ENCODE results near the gene GAK. TPM values are rescaled to one million over a fixed set of nuclear protein-coding genes. Genes with fewer than 3 reads are reported as not detected.

GAK gene
- total RNA-seq, 4 donors from 2014 or later = 230 to 882 (median 305) TPM

GRCh38 chr4:825063-825970 lies 106.8 kb downstream of the GAK start:
- in situ Hi-C loops (cut with MboI; ENCODE audit: low pct_ligation_motif_present in 1 of 4, low pct_unique_long_range_greater_than_20kb in 1 of 4, low sequenced_read_pairs in 3 of 4) = no loop called here
- no peaks in the 10 kb centered on the region for H3K9me3 ChIP-seq
- peaks cover 89% of the 10 kb centered on the region for H3K27me3 ChIP-seq
- intact Hi-C loops (cut with DNase I; ENCODE audit: low total_unique reads) = no loop called here
- no peaks in the 10 kb centered on the region for H3K36me3 ChIP-seq
- H3K4me3 ChIP-seq = peak overlapping the region in 3 of 4 donors; percentile 35 to 59 (median 39)
- H3K4me1 ChIP-seq = peaks cover 4 to 19% (median 16%) of the 10 kb centered on the region in 4 donors
- no peak overlapping the region for H3K27ac ChIP-seq
- TF ChIP-seq POLR2AphosphoS5 (IDR thresholded peaks at IDR 0.05) = no peak
- no peak for TF ChIP-seq EP300 (IDR thresholded peaks at IDR 0.05; ENCODE audit: low read depth)
- no peak for TF ChIP-seq CTCF (IDR thresholded peaks at IDR 0.05)
- 11% methylated on average over 52 of the region's 94 CpGs; no CpG with 5 or more reads in 1 of the 2 donors for WGBS, 2 donors (ENCODE audit: low coverage in 1 of 2)
- peak; percentile 9 for DNase-seq

- intact Hi-C loops (cut with DNase I; ENCODE audit: low total_unique reads) (no loop called here), in situ Hi-C loops (cut with MboI; ENCODE audit: low pct_ligation_motif_present in 1 of 4, low pct_unique_long_range_greater_than_20kb in 1 of 4, low sequenced_read_pairs in 3 of 4) (no loop called here)
- no peaks in the 10 kb centered on the region for H3K9me3 ChIP-seq
- H3K4me3 ChIP-seq = no peak overlapping the region
- TF ChIP-seq CTCF (IDR thresholded peaks at IDR 0.05) (no peak), POLR2A (IDR thresholded peaks at IDR 0.05) (no peak), POLR2AphosphoS5 (IDR thresholded peaks at IDR 0.05) (no peak), EP300 (IDR thresholded peaks at IDR 0.05; ENCODE audit: low read depth) (no peak)
- peaks cover 88% of the 10 kb centered on the region for H3K27me3 ChIP-seq
- no peak for DNase-seq
- H3K36me3 ChIP-seq = no peaks in the 10 kb centered on the region
- 53% methylated on average over 13 of the region's 23 CpGs; no CpG with 5 or more reads in 1 of the 2 donors for WGBS, 2 donors (ENCODE audit: low coverage in 1 of 2)
- peaks cover 4 to 19% (median 16%) of the 10 kb centered on the region in 4 donors for H3K4me1 ChIP-seq
- H3K27ac ChIP-seq = no peak overlapping the region
Observed at GRCh38 chr4:824461-825062, 107.6 kb downstream of the GAK start.

DNA sequence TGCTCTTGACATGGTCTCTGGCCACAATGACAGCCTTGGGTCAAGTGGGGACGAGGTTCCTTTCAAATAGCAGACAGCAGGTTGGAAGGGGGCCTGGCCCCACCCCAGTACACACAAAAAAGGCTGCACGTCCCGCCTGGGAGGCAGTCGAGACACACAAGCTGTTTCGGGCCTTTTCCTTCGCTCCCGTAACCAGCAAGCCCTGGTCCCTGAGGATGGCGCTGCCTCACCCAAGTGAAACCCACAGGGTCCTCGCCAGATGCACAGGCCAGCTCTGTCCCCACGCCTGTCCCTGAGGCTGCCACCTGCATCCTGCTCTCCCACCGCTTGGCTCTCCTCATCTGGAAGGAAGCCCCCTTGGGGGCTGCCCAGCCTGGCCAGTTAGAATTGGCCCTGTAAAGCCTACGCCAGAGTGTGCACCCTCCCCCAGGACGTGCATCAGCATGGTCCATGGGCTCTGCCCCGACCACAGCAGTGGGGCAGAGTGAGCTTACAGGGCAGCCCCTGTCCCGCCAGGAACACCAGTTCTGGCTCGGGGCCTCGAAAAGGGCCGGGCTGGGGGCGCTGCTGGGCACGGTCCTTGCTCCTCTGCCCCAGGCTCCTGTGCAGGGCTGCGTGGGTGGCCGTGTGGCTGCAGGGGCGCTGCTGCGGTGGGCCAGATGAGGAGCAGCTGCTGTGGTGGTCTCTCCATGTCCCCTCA lies 108.2 kb downstream of the GAK start:
- H3K9me3 ChIP-seq = no peaks in the 10 kb centered on the region
- H3K27ac ChIP-seq = no peak overlapping the region
- intact Hi-C loops (cut with DNase I; ENCODE audit: low total_unique reads) = no loop called here
- no peaks in the 10 kb centered on the region for H3K36me3 ChIP-seq
- no peak for DNase-seq
- no peak overlapping the region for H3K4me3 ChIP-seq
- TF ChIP-seq POLR2AphosphoS5 (IDR thresholded peaks at IDR 0.05) (no peak), POLR2A (IDR thresholded peaks at IDR 0.05) (no peak), CTCF (IDR thresholded peaks at IDR 0.05) (no peak), EP300 (IDR thresholded peaks at IDR 0.05; ENCODE audit: low read depth) (no peak)
- in situ Hi-C loops (cut with MboI; ENCODE audit: low pct_ligation_motif_present in 1 of 4, low pct_unique_long_range_greater_than_20kb in 1 of 4, low sequenced_read_pairs in 3 of 4) = no loop called here
- H3K27me3 ChIP-seq = peaks cover 83% of the 10 kb centered on the region
- peaks cover 4 to 19% (median 16%) of the 10 kb centered on the region in 4 donors for H3K4me1 ChIP-seq
- 69% methylated on average over 21 of the region's 24 CpGs; no CpG with 5 or more reads in 1 of the 2 donors for WGBS, 2 donors (ENCODE audit: low coverage in 1 of 2)

Data from transverse colon (tissue), 4 donors.